K562 (cell line): Measurements from ENCODE around the gene CCDC116. TPM values are rescaled to one million over a fixed set of nuclear protein-coding genes. Genes with fewer than 3 reads are reported as not detected.

Experiments used
- DIDO1 ChIP-seq: fragments of 450-650 bp; IDR thresholded peaks from 2 replicates; pipeline ENCODE4 v1.6.1; 2016; ENCODE audit warnings: low read depth, missing biosample characterization, missing genetic modification characterization
- ELF4 ChIP-seq: fragments of 450-650 bp; formaldehyde crosslinking; IDR thresholded peaks from 2 replicates; pipeline ENCODE4 v1.4.0; 2022; ENCODE audit warnings: missing genetic modification characterization
- HMG20A ChIP-seq: fragments of 450-650 bp; formaldehyde crosslinking; conservative IDR thresholded peaks from 2 replicates; pipeline ENCODE4 v1.4.0; 2020; ENCODE audit warnings: mild to moderate bottlenecking, mixed read lengths
- MLX ChIP-seq, 2 experiments: fragments of 450-650 bp in 1 of 2; sonication (generic) in 1 of 2; formaldehyde crosslinking; conservative IDR thresholded peaks; 2 replicates each; pipeline versions ENCODE4 v1.4.0 to v1.8.1; 2020 to 2022; ENCODE audit warnings: mild to moderate bottlenecking in 1 of 2, missing genetic modification reagents in 1 of 2
- NFATC3 ChIP-seq: fragments of 450-650 bp; IDR thresholded peaks from 2 replicates; pipeline ENCODE4 v1.6.1; 2017; ENCODE audit warnings: mild to moderate bottlenecking
- RBM22 ChIP-seq: fragments of 200-400 bp; formaldehyde crosslinking; IDR thresholded peaks from 2 replicates; pipeline ENCODE4 v1.6.1; 2018; ENCODE audit warnings: low read length, low read depth; ENCODE audit not compliant: poor library complexity, severe bottlenecking
- SIX5 ChIP-seq, 2 experiments: IDR thresholded peaks; 2 replicates each; pipeline ENCODE4 v1.6.1; 2011; ENCODE audit warnings: low read length in 2 of 2, borderline replicate concordance in 1 of 2, low read depth in 1 of 2, mild to moderate bottlenecking in 1 of 2, moderate library complexity in 1 of 2; ENCODE audit not compliant: insufficient read depth in 1 of 2
- TAF1 ChIP-seq: IDR thresholded peaks from 2 replicates; pipeline ENCODE4 v1.6.1; 2011; ENCODE audit warnings: mild to moderate bottlenecking, low read length, moderate library complexity; ENCODE audit not compliant: insufficient read depth, control insufficient read depth, severe bottlenecking; ENCODE audit errors: extremely low read depth
- ZNF133 ChIP-seq: fragments of 250-450 bp; sonication (Bioruptor Pico); IDR thresholded peaks from 2 replicates; pipeline ENCODE4 v1.4.0; 2020; ENCODE audit warnings: mild to moderate bottlenecking
- ZNF184 ChIP-seq: sonication (generic); formaldehyde crosslinking; IDR thresholded peaks from 2 replicates; pipeline ENCODE4 v1.5.0; 2020; ENCODE audit warnings: missing genetic modification reagents
- ZNF232 ChIP-seq: sonication (generic); formaldehyde crosslinking; IDR thresholded peaks from 2 replicates; pipeline ENCODE4 v1.8.0; 2022; ENCODE audit warnings: mild to moderate bottlenecking, missing genetic modification reagents
- ZNF324 ChIP-seq: fragments of 250-450 bp; sonication (Bioruptor Pico); IDR thresholded peaks from 2 replicates; pipeline ENCODE4 v1.4.0; 2020; ENCODE audit warnings: mild to moderate bottlenecking
- ZNF785 ChIP-seq: fragments of 250-450 bp; sonication (Bioruptor Pico); IDR thresholded peaks from 2 replicates; pipeline ENCODE4 v1.4.0; 2020; ENCODE audit warnings: mild to moderate bottlenecking
- polyA plus RNA-seq, 8 experiments: library from polyadenylated mRNA; depleted of rRNA in 4 of 8; stranded (reverse) in 5 of 8; unstranded in 3 of 8; fragments of >200 nt; fragmentation: Nextera tagmentation in 2 of 8; fragmentation: Illumina TruSeq in 1 of 8; extraction: Ambion mirVana in 2 of 8; extraction: Trizol in 1 of 8; gene quantifications; 2 replicates each; pipeline versions ENCODE4 v1.2.1 to v1.2.3, GENCODE V29; 2011 to 2014; ENCODE audit warnings: inconsistent platforms in 1 of 8, missing spikeins in 1 of 8
- total RNA-seq, 7 experiments: library from RNA; depleted of rRNA in 6 of 7; stranded (reverse); fragments of >200 nt in 6 of 7; fragmentation: Illumina TruSeq in 2 of 7; extraction: Trizol in 2 of 7; gene quantifications; 2 replicates each; pipeline versions ENCODE4 v1.2.1 to v1.2.3, GENCODE V29; 2011 to 2021; ENCODE audit warnings: low replicate concordance in 1 of 7
- TF ChIP-seq, protein P1 (sequence below), 2 experiments: fragments of 450-650 bp; formaldehyde crosslinking in 1 of 2; IDR thresholded peaks; 2 replicates each; pipeline versions ENCODE4 v1.4.0 to v1.6.1; 2014 to 2020; ENCODE audit warnings: mild to moderate bottlenecking in 2 of 2, borderline replicate concordance in 1 of 2, low read depth in 1 of 2
- TF ChIP-seq, protein P2 (sequence below): fragments of 250-450 bp; sonication (Bioruptor Pico); IDR thresholded peaks from 2 replicates; pipeline ENCODE4 v1.4.0; 2020

The CCDC116 gene
- total and polyA plus RNA-seq, 9 of the 15 experiments (the other 6 are each of a cell fraction or from before 2014, with no cell fraction given) = 1.6 to 11.3 (median 4.7) TPM

DNA sequence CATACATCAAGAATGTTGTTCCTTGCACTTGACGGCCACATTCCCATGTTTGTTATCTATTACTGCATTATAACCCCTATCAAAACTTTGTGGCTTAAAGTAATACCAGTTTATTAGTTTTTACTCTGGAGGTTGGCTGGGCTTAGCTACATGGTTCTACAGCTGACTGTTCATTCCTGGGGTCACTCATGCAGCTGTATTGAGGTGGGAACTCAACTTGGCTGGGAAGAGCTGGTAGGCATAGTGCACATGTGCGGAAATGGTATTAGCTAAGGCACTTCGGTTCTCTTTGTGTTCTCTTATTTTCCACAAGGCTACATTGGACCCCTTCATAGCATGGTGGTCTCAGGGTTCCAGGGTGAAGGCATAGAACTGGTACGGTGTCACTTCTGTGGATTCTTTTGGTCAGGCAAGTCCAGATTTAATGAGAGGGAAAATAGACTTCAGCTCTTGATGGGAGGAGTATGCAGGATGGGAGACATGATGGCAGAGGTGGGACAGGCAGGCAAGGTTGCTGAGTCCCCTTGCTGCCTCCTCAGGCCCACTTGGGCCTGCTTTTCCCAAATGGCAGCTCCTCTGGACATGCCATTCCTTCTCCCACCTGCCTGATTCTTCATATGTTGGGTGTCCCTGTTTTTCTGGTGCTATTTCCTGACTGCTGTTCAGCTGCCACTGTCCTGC is 18.9 kb upstream of the CCDC116 start (continued):
- TF ChIP-seq, protein P1, sequence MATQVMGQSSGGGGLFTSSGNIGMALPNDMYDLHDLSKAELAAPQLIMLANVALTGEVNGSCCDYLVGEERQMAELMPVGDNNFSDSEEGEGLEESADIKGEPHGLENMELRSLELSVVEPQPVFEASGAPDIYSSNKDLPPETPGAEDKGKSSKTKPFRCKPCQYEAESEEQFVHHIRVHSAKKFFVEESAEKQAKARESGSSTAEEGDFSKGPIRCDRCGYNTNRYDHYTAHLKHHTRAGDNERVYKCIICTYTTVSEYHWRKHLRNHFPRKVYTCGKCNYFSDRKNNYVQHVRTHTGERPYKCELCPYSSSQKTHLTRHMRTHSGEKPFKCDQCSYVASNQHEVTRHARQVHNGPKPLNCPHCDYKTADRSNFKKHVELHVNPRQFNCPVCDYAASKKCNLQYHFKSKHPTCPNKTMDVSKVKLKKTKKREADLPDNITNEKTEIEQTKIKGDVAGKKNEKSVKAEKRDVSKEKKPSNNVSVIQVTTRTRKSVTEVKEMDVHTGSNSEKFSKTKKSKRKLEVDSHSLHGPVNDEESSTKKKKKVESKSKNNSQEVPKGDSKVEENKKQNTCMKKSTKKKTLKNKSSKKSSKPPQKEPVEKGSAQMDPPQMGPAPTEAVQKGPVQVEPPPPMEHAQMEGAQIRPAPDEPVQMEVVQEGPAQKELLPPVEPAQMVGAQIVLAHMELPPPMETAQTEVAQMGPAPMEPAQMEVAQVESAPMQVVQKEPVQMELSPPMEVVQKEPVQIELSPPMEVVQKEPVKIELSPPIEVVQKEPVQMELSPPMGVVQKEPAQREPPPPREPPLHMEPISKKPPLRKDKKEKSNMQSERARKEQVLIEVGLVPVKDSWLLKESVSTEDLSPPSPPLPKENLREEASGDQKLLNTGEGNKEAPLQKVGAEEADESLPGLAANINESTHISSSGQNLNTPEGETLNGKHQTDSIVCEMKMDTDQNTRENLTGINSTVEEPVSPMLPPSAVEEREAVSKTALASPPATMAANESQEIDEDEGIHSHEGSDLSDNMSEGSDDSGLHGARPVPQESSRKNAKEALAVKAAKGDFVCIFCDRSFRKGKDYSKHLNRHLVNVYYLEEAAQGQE (IDR thresholded peaks at IDR 0.05; ENCODE audit: borderline replicate concordance) = no peak
- TF ChIP-seq, protein P1 (CRISPR knock-in tag; IDR thresholded peaks at IDR 0.05; ENCODE audit: low read depth) = 0 out of 2 replicates have a peak, but pooled peaks have one; percentile 35
- 0 out of 4 replicates have a peak, but pooled peaks of 1 of the 2 experiments have one; percentile 30 for TF ChIP-seq MLX (CRISPR knock-in tag; conservative IDR thresholded peaks at IDR 0.05)
- TF ChIP-seq NFATC3 = no peak
- TF ChIP-seq ELF4 = peak; percentile 57
- TF ChIP-seq TAF1 = no peak
- no peak for TF ChIP-seq ZNF232
- TF ChIP-seq ZNF133 (CRISPR knock-in tag) = 0 out of 2 replicates have a peak, but pooled peaks have one; percentile 75
- TF ChIP-seq HMG20A = no peak
- no peak for TF ChIP-seq ZNF184 (CRISPR knock-in tag)
- TF ChIP-seq DIDO1 (tag) = no peak
- TF ChIP-seq RBM22 = no peak
- peak in 1 of 2 experiments; percentile 26; a peak in 1 of 4 replicates for TF ChIP-seq SIX5 (IDR thresholded peaks at IDR 0.05; ENCODE audit: borderline replicate concordance in 1 of 2, insufficient read depth in 1 of 2, low read depth in 1 of 2, low read length in 2 of 2)
- TF ChIP-seq ZNF785 (CRISPR knock-in tag) = 0 out of 2 replicates have a peak, but pooled peaks have one; percentile 22
- 0 out of 2 replicates have a peak, but pooled peaks have one; percentile 11 for TF ChIP-seq ZNF324 (CRISPR knock-in tag)
- TF ChIP-seq, protein P2, sequence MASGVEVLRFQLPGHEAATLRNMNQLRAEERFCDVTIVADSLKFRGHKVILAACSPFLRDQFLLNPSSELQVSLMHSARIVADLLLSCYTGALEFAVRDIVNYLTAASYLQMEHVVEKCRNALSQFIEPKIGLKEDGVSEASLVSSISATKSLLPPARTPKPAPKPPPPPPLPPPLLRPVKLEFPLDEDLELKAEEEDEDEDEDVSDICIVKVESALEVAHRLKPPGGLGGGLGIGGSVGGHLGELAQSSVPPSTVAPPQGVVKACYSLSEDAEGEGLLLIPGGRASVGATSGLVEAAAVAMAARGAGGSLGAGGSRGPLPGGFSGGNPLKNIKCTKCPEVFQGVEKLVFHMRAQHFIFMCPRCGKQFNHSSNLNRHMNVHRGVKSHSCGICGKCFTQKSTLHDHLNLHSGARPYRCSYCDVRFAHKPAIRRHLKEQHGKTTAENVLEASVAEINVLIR (CRISPR knock-in tag) = 0 out of 2 replicates have a peak, but pooled peaks have one; percentile 25
